Body of pancreas (tissue), 4 donors: ENCODE data around the gene STAG2. TPM values are rescaled to one million over a fixed set of nuclear protein-coding genes. Genes with fewer than 3 reads are reported as not detected.
A peak's percentile ranks its signal among the peaks of the same experiment; 100 is the strongest.

Source experiments
- ATAC-seq: fragments of 150-250 bp; one replicate; pipeline ENCODE4 v1.9.1; 2016
- DNase-seq, 4 donors: peaks; one replicate each; pipeline ENCODE4 v3.0.0-alpha.2; 2019
- H3K27ac ChIP-seq, 4 donors: fragments of 200-600 bp; sonication (generic); 1 replicate in 3 of 4; 2 replicates in 1 of 4; pipeline versions ENCODE4 v1.5.1 to v1.6.1; 2016 to 2019; ENCODE audit warnings: mild to moderate bottlenecking in 1 of 4, mixed read lengths in 1 of 4, moderate library complexity in 1 of 4
- H3K27me3 ChIP-seq, 2 donors: fragments of 200-600 bp; sonication (generic); one replicate each; pipeline ENCODE4 v1.6.0; 2016; ENCODE audit warnings: mild to moderate bottlenecking in 1 of 2
- H3K36me3 ChIP-seq, 2 donors: fragments of 200-600 bp; sonication (generic); replicated peaks in 1 of 2; 2 replicates each; pipeline ENCODE4 v1.5.1; 2016; ENCODE audit warnings: low read depth in 2 of 2; ENCODE audit not compliant: insufficient read depth in 1 of 2
- H3K4me1 ChIP-seq: fragments of 200-600 bp; sonication (generic); one replicate; pipeline ENCODE4 v1.6.0; 2016
- H3K4me3 ChIP-seq, 2 donors: fragments of 200-600 bp; sonication (generic); 1 replicate in 1 of 2; 2 replicates in 1 of 2; pipeline ENCODE4 v1.5.1; 2016 to 2019
- H3K9me3 ChIP-seq, 3 donors: fragments of 200-600 bp; sonication (generic); 1 replicate in 2 of 3; 2 replicates in 1 of 3; pipeline ENCODE4 v1.5.1; 2016
- CTCF ChIP-seq, 7 experiments: fragments of 450-650 bp in 4 of 7; fragments of 200-600 bp in 3 of 7; sonication (generic) in 3 of 7; IDR thresholded peaks; one replicate each; pipeline ENCODE4 v1.5.1; 2016 to 2019; ENCODE audit warnings: antibody characterized with exemption in 7 of 7
- POLR2A ChIP-seq, 3 donors: fragments of 450-650 bp; IDR thresholded peaks; one replicate each; pipeline ENCODE4 v1.6.1; 2016; ENCODE audit warnings: antibody characterized with exemption in 3 of 3, mild to moderate bottlenecking in 2 of 3
- WGBS, 2 donors: methylation state at CpG; one replicate each; pipeline ENCODE4 v1.1.5; 2017; 5-methylcytosine and 5-hydroxymethylcytosine counted together
- intact Hi-C: fragments of 100-400 bp; cut with DNase I; formaldehyde crosslinking; loops from one replicate; pipeline ENCODE4 v1.15.1; 2023
- total RNA-seq, 2 donors: library from RNA; depleted of rRNA; stranded (reverse); fragments of >200 nt; gene quantifications; one replicate each; pipeline ENCODE4 v1.1.0, GENCODE V29; 2016

Gene STAG2
- total RNA-seq, 2 donors from 2014 or later, result 26.4 to 39.2 TPM

DNA sequence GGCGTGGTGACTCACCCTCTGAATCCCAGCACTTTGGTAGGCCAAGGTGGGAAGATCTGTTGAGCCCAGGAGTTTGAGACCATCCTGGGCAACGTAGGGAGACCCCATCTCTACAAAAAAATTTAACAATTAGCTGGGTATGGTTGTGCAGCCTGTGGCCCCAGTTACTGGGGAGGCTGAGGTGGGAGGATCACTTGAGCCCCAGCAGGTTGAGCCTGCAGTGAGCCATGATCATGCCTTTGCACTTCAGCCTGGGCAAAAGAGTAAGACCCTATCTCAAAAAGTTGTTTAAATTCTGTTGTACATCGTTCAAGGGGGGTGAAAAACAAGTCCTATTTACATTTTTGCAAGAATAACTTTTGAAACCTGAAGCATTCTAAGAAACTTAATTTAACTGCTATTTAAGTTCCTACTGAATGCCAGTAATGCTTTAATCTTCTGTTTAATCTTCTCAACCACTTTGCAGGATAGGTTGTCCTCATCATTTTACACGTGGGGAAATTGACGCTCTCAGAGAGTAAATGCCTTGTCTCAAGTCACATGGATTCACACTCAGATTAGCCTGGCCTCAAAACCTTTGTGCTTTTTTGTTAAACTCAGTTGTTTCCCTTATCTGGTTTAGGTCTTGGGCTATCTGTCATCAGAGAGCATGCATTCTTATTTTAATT is 7.0 kb downstream of the STAG2 start:
- DNase-seq (no peak), ATAC-seq (no peak)
- no peaks in the 10 kb centered on the region for H3K27me3 ChIP-seq
- H3K9me3 ChIP-seq, result no peaks in the 10 kb centered on the region
- TF ChIP-seq CTCF (IDR thresholded peaks at IDR 0.05) (no peak), POLR2A (IDR thresholded peaks at IDR 0.05) (no peak)
- H3K36me3 ChIP-seq, result no peaks in the 10 kb centered on the region
- no peak overlapping the region for H3K27ac ChIP-seq
- 56 to 62% methylated on average over 5 of the region's 5 CpGs for WGBS, 2 donors
- H3K4me1 ChIP-seq, result peaks cover 23% of the 10 kb centered on the region
- no peak overlapping the region for H3K4me3 ChIP-seq
- intact Hi-C loops, result no loop called here

- intact Hi-C loops, result no loop called here
- no peak for ATAC-seq
- 54% methylated on average over 3 to 5 of the region's 5 CpGs for WGBS, 2 donors
- no peak for TF ChIP-seq CTCF (IDR thresholded peaks at IDR 0.05)
- TF ChIP-seq POLR2A (IDR thresholded peaks at IDR 0.05), result no peak
- no peak for DNase-seq
- Histone ChIP-seq H3K36me3 (no peaks in the 10 kb centered on the region), H3K27me3 (no peaks in the 10 kb centered on the region), H3K4me3 (no peak overlapping the region), H3K9me3 (no peaks in the 10 kb centered on the region), H3K27ac (peak overlapping the region in 1 of 4 donors; percentile 8), H3K4me1 (peaks cover 50% of the 10 kb centered on the region)
Observed at GRCh38 chrX:123971982-123972381, 10.5 kb downstream of the STAG2 start.

DNA sequence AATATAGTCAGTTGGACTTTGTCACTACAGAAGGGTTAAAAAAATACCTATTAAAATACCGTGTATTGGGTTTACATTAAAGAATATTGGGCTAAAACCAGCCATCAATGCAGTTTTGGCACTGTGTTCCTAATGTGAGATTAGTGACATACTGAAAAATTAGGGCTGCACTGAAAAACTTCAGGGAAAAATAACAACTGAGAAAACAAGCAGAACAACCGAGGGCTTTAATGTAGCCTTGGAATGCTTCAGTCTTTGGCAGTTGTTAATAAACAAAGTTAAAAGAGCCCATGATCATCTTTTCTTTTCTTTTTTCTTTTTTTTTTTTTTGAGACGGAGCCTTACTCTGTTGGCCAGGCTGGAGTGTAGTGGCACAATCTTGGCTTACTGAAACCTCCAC is 12.4 kb downstream of the STAG2 start:
- DNase-seq (no peak), ATAC-seq (no peak)
- 11 to 27% methylated on average over 3 of the region's 3 CpGs for WGBS, 2 donors
- Histone ChIP-seq H3K4me3 (no peak overlapping the region), H3K4me1 (peaks cover 50% of the 10 kb centered on the region), H3K27me3 (no peaks in the 10 kb centered on the region), H3K27ac (peak overlapping the region in 3 of 4 donors; percentile 3 to 24 (median 14)), H3K9me3 (no peaks in the 10 kb centered on the region), H3K36me3 (no peaks in the 10 kb centered on the region)
- intact Hi-C loops, result no loop called here
- TF ChIP-seq CTCF (IDR thresholded peaks at IDR 0.05), result no peak

DNA sequence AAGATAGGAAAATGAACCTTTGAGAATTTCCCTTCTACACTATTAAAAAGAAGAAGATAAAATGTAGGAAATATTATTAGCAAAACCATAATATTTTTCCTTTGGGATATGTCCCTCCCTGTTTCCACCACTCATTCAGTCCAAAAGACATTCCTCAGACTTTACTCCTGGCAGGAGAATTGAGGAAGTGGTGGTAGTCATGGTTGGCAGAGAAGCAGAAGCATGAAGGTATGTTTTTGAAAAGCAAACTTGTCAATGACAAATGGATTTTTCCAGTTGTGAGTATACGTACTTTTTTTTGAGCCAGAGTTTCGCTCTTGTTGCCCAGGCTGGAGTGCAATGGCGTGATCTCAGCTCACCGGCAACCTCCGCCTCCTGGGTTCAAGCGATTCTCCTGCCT is 13.7 kb downstream of the STAG2 start:
- peak overlapping the region in 3 of 4 donors; percentile 26 to 73 (median 59) for H3K27ac ChIP-seq
- intact Hi-C loops, result no loop called here
- peaks cover 60% of the 10 kb centered on the region for H3K4me1 ChIP-seq
- DNase-seq (peak in 1 of 4 donors; percentile 15), ATAC-seq (peak; percentile 59)
- no peaks in the 10 kb centered on the region for H3K9me3 ChIP-seq
- 39 to 64% methylated on average over 6 of the region's 6 CpGs for WGBS, 2 donors
- no peaks in the 10 kb centered on the region for H3K36me3 ChIP-seq
- no peaks in the 10 kb centered on the region for H3K27me3 ChIP-seq
- no peak overlapping the region for H3K4me3 ChIP-seq
- TF ChIP-seq POLR2A (IDR thresholded peaks at IDR 0.05) (no peak), CTCF (IDR thresholded peaks at IDR 0.05) (no peak)

DNA sequence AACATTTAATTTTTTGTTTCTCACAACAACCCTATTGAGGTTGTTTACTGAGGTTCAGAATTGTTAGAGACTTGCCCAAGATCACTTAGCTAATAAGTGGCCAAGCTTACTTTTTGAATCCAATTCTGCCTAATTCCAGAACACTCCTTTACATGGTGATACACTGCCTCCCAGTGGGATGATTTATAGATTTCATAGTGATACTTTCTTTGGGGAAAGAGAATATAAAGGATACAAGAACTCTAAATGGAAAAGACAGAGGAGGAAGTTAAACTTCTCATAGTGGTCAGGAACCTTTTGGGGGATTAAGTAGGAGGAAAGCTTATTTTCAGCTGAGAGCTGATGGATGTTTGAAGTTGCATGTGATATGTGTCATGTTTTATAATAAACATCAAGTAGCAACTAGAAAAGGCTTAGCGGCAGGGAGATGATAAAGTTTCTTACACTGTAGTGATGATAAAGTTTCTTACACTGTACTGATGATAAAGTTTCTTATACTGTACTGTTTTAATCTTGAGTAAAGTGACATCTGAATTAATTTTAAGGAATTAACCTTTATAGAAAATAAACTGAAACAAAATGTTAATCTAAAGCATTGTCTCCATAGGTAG is 15.3 kb downstream of the STAG2 start:
- TF ChIP-seq CTCF (IDR thresholded peaks at IDR 0.05), result peak in 5 of 7 experiments; percentile 7 to 70 (median 53)
- TF ChIP-seq POLR2A (IDR thresholded peaks at IDR 0.05), result no peak
- intact Hi-C loops, result no loop called here
- WGBS, 2 donors, result 26 to 36% methylated on average over 1 of the region's 1 CpG
- DNase-seq (peak in 1 of 4 donors; percentile 8), ATAC-seq (peak; percentile 65)
- no peaks in the 10 kb centered on the region for H3K36me3 ChIP-seq
- no peaks in the 10 kb centered on the region for H3K9me3 ChIP-seq
- H3K27me3 ChIP-seq, result no peaks in the 10 kb centered on the region
- no peak overlapping the region for H3K27ac ChIP-seq
- H3K4me1 ChIP-seq, result peaks cover 49% of the 10 kb centered on the region
- no peak overlapping the region for H3K4me3 ChIP-seq
